Panc1 (cell line): ENCODE results near the gene CD300LB. TPM values are rescaled to one million over a fixed set of nuclear protein-coding genes. Genes with fewer than 3 reads are reported as not detected.
"Not testable (repeated sequence)": the region's sequence is repeated elsewhere in the genome, so short reads cannot be mapped to it uniquely, and the experiment has no call there.

Source experiments
- ATAC-seq: fragments of 200-7000 bp; cut with Tn5 transposase; 2 replicates; pipeline ENCODE4 v1.9.1; 2020; ENCODE audit warnings: mild to moderate bottlenecking, moderate library complexity
- BruUV-seq: library from RNA; stranded (reverse); fragments of 400-500 nt; replicated peaks from 2 replicates; lab custom pipeline; 2021; lab: Mats Ljungman, UMichigan
- CTCF ChIA-PET: fragments of 300-600 bp; sonication (Branson Sonifier 250); formaldehyde crosslinking; loops from one replicate; lab custom pipeline; 2022; ENCODE audit warnings: antibody characterized with exemption; lab: Charles Lee
- POLR2A ChIA-PET: fragments of 300-600 bp; sonication (Branson Sonifier 250); formaldehyde crosslinking; loops from one replicate; lab custom pipeline; 2022; ENCODE audit warnings: antibody characterized with exemption; lab: Charles Lee
- DNase-seq: peaks from one replicate; pipeline ENCODE4 v3.0.0-alpha.2; 2010; ENCODE audit warnings: low read depth, low spot score
- H3K27ac ChIP-seq: 2 replicates; pipeline ENCODE4 v1.5.1; 2011; ENCODE audit warnings: mild to moderate bottlenecking, low read length, inconsistent platforms
- H3K27me3 ChIP-seq: fragments of 200-500 bp; sonication (Bioruptor generic); 2 replicates; pipeline ENCODE4 v1.6.0; 2014; ENCODE audit warnings: low read length, inconsistent platforms; ENCODE audit not compliant: control insufficient read depth, insufficient read depth
- H3K36me3 ChIP-seq: fragments of 200-500 bp; sonication (Bioruptor generic); 2 replicates; pipeline ENCODE4 v1.5.1; 2014; ENCODE audit warnings: inconsistent platforms, mild to moderate bottlenecking, low read length, moderate library complexity; ENCODE audit not compliant: control insufficient read depth, insufficient read depth
- H3K4me1 ChIP-seq: 2 replicates; pipeline ENCODE4 v1.5.1; 2011; ENCODE audit warnings: inconsistent platforms, mild to moderate bottlenecking, low read length, moderate library complexity; ENCODE audit not compliant: control insufficient read depth, insufficient read depth
- H3K4me3 ChIP-seq, 2 experiments: 2 replicates each; pipeline ENCODE4 v1.5.1; 2011 to 2012; ENCODE audit warnings: low read depth in 2 of 2, low read length in 2 of 2, mild to moderate bottlenecking in 2 of 2, inconsistent platforms in 1 of 2, moderate library complexity in 1 of 2
- H3K9me3 ChIP-seq: fragments of 200-500 bp; sonication (Bioruptor generic); 2 replicates; pipeline ENCODE4 v1.5.1; 2014; ENCODE audit warnings: low read depth, mild to moderate bottlenecking, inconsistent platforms, low read length, moderate library complexity; ENCODE audit not compliant: control insufficient read depth, insufficient read depth
- POLR2AphosphoS5 ChIP-seq: IDR thresholded peaks from 2 replicates; pipeline ENCODE4 v1.6.1; 2012; ENCODE audit warnings: mild to moderate bottlenecking, low read depth, low read length, moderate library complexity
- SIN3A ChIP-seq: IDR thresholded peaks from 2 replicates; pipeline ENCODE4 v1.6.1; 2012; ENCODE audit warnings: low read depth, mild to moderate bottlenecking, low read length, moderate library complexity, borderline replicate concordance; ENCODE audit not compliant: insufficient read depth
- TCF7L2 ChIP-seq: IDR thresholded peaks from 2 replicates; pipeline ENCODE4 v1.6.1; 2011; ENCODE audit warnings: mild to moderate bottlenecking, low read depth, low read length, inconsistent platforms
- in situ Hi-C: cut with HindIII; loops from 2 replicates; pipeline ENCODE4 v1.10.0; 2016; ENCODE audit warnings: low sequenced_read_pairs, low pct_unique_long_range_greater_than_20kb
- intact Hi-C: fragments of 100-400 bp; cut with micrococcal nuclease; formaldehyde crosslinking; loops from one replicate; pipeline ENCODE4 v1.10.0; 2022; ENCODE audit not compliant: unreplicated experiment
- total RNA-seq: library from RNA; stranded (reverse); gene quantifications from one replicate; pipeline ENCODE4 v1.2.1, GENCODE V29; 2021; ENCODE audit not compliant: unreplicated experiment
- TF ChIP-seq, protein P1 (sequence below): fragments of 450-650 bp; IDR thresholded peaks from 2 replicates; pipeline ENCODE4 v1.5.1; 2017; ENCODE audit warnings: mild to moderate bottlenecking
- TF ChIP-seq, protein P2 (sequence below), 2 experiments: IDR thresholded peaks; 2 replicates each; pipeline ENCODE4 v1.6.1; 2011 to 2012; ENCODE audit warnings: low read depth in 2 of 2, control low read depth in 1 of 2, low read length in 1 of 2, mild to moderate bottlenecking in 1 of 2, moderate library complexity in 1 of 2; ENCODE audit not compliant: insufficient read depth in 1 of 2

CD300LB gene
- total RNA-seq, 1 experiment from 2014 or later: not detected

DNA sequence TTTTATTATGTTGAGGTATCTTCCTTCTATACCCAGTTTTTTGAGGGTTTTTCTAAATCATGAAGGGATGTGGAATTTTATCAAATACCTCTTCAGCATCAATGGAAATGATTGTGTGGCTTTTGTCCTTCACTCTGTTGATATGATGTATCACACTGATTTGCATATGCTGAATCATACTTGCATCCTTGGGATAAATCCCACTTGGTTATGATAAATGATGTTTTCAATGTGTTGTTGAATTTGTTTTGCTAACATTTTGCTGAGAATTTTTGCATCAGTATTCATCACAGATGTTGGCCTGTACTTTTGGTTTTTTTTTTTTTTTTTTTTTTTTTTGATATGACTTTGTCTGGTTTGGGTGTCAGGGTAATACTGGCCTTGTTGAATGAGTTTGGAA lies 23.1 kb downstream of the CD300LB start:
- in situ Hi-C loops (no loop called here), intact Hi-C loops (no loop called here)
- no TSS peak for BruUV-seq
- ATAC-seq: no peak
- H3K9me3 ChIP-seq: no peaks in the 10 kb centered on the region
- TF ChIP-seq POLR2AphosphoS5 (no peak), TCF7L2 (no peak), SIN3A (no peak)
- TF ChIP-seq, protein P1, sequence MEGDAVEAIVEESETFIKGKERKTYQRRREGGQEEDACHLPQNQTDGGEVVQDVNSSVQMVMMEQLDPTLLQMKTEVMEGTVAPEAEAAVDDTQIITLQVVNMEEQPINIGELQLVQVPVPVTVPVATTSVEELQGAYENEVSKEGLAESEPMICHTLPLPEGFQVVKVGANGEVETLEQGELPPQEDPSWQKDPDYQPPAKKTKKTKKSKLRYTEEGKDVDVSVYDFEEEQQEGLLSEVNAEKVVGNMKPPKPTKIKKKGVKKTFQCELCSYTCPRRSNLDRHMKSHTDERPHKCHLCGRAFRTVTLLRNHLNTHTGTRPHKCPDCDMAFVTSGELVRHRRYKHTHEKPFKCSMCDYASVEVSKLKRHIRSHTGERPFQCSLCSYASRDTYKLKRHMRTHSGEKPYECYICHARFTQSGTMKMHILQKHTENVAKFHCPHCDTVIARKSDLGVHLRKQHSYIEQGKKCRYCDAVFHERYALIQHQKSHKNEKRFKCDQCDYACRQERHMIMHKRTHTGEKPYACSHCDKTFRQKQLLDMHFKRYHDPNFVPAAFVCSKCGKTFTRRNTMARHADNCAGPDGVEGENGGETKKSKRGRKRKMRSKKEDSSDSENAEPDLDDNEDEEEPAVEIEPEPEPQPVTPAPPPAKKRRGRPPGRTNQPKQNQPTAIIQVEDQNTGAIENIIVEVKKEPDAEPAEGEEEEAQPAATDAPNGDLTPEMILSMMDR: no peak
- TF ChIP-seq, protein P2, sequence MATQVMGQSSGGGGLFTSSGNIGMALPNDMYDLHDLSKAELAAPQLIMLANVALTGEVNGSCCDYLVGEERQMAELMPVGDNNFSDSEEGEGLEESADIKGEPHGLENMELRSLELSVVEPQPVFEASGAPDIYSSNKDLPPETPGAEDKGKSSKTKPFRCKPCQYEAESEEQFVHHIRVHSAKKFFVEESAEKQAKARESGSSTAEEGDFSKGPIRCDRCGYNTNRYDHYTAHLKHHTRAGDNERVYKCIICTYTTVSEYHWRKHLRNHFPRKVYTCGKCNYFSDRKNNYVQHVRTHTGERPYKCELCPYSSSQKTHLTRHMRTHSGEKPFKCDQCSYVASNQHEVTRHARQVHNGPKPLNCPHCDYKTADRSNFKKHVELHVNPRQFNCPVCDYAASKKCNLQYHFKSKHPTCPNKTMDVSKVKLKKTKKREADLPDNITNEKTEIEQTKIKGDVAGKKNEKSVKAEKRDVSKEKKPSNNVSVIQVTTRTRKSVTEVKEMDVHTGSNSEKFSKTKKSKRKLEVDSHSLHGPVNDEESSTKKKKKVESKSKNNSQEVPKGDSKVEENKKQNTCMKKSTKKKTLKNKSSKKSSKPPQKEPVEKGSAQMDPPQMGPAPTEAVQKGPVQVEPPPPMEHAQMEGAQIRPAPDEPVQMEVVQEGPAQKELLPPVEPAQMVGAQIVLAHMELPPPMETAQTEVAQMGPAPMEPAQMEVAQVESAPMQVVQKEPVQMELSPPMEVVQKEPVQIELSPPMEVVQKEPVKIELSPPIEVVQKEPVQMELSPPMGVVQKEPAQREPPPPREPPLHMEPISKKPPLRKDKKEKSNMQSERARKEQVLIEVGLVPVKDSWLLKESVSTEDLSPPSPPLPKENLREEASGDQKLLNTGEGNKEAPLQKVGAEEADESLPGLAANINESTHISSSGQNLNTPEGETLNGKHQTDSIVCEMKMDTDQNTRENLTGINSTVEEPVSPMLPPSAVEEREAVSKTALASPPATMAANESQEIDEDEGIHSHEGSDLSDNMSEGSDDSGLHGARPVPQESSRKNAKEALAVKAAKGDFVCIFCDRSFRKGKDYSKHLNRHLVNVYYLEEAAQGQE (IDR thresholded peaks at IDR 0.05; ENCODE audit: insufficient read depth in 1 of 2, low read depth in 2 of 2, low read length in 1 of 2): no peak
- peaks cover 13% of the 10 kb centered on the region for H3K27me3 ChIP-seq
- no peak overlapping the region for H3K4me3 ChIP-seq
- ChIA-PET CTCF (no interaction called here), POLR2A (no interaction called here)
- no peaks in the 10 kb centered on the region for H3K4me1 ChIP-seq
- H3K27ac ChIP-seq: no peak overlapping the region
- H3K36me3 ChIP-seq: no peaks in the 10 kb centered on the region
- DNase-seq: no peak

DNA sequence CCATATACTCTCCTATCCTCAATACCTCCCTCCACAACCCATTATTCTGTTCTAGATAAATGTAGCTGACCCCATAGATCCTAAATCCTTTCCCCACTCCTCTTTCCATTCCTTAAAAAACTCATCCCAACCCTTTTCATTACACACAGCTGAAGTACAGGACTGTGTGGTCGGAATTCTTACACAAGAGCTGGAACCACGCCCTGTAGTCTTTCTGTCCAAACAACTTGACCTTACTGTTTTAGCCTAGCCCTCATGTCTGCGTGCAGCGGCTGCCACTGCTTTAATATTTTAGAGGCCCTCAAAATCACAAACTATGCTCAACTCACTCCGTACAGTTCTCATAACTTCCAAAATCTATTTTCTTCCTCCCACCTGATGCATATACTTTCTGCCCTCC lies 27.3 kb downstream of the CD300LB start:
- ATAC-seq, H3K4me3 ChIP-seq, H3K36me3 ChIP-seq, POLR2A ChIA-PET, DNase-seq, BruUV-seq, H3K4me1 ChIP-seq, H3K27ac ChIP-seq, CTCF ChIA-PET, intact Hi-C loops, H3K9me3 ChIP-seq, in situ Hi-C loops: not testable (repeated sequence)
- peaks cover 12% of the 10 kb centered on the region for H3K27me3 ChIP-seq

DNA sequence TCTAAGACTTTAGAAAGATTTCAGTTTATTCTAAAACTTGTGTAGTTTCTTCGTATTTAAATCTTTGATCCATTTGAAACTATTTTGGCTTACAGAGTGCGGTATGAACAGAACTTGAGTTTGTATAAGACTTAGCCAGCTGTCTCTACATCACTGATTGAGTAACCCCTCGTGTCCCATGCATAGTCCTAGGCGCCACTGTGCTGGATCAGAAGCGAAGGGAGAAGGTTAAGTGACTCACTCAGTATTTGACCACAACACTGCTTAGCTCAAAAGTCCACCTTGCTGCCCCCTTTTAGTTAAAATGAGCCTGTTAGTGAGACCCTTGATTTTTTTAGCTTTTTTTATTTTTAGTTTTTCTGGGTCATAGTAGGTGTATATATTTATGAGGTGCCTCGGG lies 28.4 kb downstream of the CD300LB start:
- TF ChIP-seq, protein P2 (IDR thresholded peaks at IDR 0.05; ENCODE audit: insufficient read depth in 1 of 2, low read depth in 2 of 2, low read length in 1 of 2): no peak
- TF ChIP-seq, protein P1: no peak
- no peak for TF ChIP-seq POLR2AphosphoS5
- no peak for TF ChIP-seq TCF7L2
- TF ChIP-seq SIN3A: no peak
- ATAC-seq (no peak), DNase-seq (no peak)
- Histone ChIP-seq H3K36me3 (no peaks in the 10 kb centered on the region), H3K4me1 (no peaks in the 10 kb centered on the region), H3K27ac (no peak overlapping the region), H3K27me3 (peaks cover 9% of the 10 kb centered on the region), H3K4me3 (no peak overlapping the region), H3K9me3 (no peaks in the 10 kb centered on the region)
- CTCF ChIA-PET: no interaction called here
- BruUV-seq: no TSS peak
- intact Hi-C loops (no loop called here), in situ Hi-C loops (no loop called here)
- POLR2A ChIA-PET: no interaction called here
